Fibroblast of upper back skin (primary cell): ENCODE data around the gene SRBD1.
A peak's percentile ranks its signal among the peaks of the same experiment; 100 is the strongest.

ENCODE experiments used
- DNase-seq: peaks from one replicate; pipeline ENCODE4 v3.0.0-alpha.2; 2013

Gene SRBD1

DNA sequence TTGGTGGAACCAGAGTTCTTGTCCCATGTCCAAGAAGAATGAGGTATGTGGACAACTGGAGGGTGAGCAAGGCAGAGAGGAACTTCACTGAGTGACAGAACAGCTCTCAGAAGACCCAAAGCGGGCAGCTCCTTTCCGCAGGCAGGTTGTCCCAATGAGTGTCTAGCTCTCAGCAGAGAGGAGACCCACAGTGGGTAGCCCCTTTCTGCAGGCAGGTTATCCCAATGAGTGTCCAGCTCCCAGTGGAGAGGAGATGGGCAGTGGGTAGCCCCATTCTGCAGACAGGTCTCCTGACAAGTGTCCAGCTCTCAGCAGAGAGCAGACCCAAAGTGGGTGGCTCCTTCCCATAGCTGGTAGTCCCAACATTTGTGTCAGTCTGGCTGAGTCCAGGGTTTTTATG, 69.6 kb downstream of the SRBD1 start:
- DNase-seq = no peak

DNA sequence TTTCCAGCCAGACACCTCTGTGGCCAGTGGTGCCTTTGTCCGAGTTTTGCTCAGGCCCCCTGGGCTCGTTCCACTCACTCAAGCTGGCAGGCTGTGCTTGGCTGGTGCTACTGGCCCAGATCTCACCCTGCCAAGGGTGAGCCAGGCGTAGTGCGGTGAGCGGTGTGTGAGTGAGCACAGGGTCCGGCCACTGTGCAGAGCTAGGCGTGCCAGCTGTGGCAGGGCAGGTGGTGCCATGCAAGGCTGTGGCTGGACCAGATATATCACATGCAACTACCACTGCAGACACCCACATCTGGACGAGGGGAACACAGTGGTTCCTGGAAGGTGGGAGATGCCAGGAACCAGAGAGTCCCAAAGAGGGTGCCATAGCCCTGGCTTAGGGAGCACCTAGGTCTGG, 70.1 kb downstream of the SRBD1 start:
- DNase-seq = no peak

DNA sequence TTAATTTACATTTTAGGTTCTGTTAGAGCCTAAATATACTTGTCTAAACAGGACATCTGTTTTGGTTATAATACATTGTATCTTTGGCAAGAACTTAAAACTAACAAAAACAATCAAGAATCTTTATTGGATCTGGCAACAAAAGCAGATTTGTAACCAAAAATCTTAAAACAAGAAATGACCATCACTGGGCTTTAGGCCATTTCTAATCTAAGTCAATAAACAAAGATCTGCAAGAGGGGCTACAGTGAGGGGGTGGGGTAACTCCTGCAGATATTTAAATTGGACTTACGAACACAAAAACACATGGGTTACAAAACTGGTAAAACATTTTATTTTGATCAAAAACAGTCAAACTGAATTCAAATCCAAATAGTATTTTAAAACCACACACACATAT, 77.3 kb downstream of the SRBD1 start:
- DNase-seq = no peak

GRCh38 chr2:45532181-45532580, 78.9 kb downstream of the SRBD1 start:
- no peak for DNase-seq

DNA sequence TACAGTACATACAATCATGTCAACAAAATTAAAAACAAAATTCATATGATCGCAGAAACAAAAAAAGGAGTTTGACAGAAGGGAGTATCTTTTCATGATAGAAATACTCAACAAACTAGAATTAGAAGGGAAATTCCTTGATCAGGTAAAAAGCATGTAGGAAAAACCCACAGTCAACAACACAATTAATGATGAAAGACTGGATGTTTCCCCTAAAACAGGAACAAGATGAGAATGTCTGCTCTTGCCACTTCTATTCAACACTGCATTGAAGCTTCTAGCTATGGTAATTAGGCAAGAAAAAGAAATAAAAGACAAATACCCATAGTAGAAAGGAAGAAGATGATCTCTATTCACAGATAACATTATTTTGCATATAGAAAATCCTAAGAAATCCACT, 87.1 kb downstream of the SRBD1 start:
- DNase-seq = no peak

GRCh38 chr2:45518546-45518945, 92.5 kb downstream of the SRBD1 start:
- no peak for DNase-seq

- no peak for DNase-seq
These were observed 100.2 kb downstream of the SRBD1 start for GRCh38 chr2:45510701-45511420.

GRCh38 chr2:45506756-45507155, 104.3 kb downstream of the SRBD1 start:
- peak; percentile 6 for DNase-seq

- no peak for DNase-seq
These were observed 105.9 kb downstream of the SRBD1 start for GRCh38 chr2:45505138-45505537.

GRCh38 chr2:45498661-45499550, 112.2 kb downstream of the SRBD1 start:
- no peak for DNase-seq

DNA sequence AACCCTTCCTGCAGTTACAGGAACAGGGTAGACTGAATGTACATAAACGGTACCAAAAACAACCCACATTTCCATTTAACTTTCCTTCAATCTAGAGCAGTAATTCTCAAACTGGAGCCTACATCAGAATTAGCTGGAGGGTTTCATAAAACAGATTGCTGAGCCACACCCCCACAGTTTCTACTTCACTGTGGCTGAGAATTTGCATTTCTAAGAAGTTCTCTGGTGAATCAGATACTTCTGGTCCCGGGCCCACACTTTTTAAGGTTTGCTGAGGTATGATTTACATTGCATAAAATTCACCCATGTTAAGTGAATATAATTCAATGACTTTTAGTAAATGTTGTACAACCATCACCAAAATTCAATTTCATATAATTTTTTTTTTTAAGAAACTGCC, 113.7 kb downstream of the SRBD1 start:
- DNase-seq = peak; percentile 12

DNA sequence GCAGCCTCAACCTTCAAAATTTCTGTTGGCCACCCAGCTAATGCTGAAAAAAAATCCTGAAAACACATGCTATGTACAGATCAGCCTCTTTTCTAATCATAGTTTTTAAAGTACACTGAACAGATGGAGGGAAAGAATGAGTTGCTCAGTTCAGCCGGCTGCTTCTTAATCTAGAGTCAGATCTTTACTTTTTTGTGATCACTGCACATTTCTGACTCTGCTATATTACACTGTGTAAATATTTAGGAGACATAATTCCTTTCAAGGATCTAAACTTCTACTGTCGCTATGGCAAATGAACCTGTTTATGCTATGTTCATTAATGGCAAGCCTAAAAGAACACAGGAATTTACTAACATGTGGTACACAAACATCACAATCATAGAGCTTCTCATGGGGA, 114.2 kb downstream of the SRBD1 start:
- DNase-seq = no peak

DNA sequence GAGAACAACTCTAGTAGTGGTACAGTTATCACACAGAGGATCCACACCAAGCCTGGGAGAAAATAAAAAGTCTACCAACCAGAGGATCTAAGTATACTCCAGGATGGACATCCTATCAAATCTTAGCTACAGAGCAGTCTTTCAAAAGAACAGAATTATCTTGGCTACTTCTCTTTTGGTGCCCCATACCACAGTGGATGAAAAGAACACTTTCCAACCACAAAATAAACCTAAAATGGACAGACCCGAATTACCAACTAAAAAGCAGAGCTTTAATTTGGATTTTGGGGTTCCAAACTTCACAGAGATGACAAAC, 116.1 kb downstream of the SRBD1 start:
- no peak for DNase-seq

DNA sequence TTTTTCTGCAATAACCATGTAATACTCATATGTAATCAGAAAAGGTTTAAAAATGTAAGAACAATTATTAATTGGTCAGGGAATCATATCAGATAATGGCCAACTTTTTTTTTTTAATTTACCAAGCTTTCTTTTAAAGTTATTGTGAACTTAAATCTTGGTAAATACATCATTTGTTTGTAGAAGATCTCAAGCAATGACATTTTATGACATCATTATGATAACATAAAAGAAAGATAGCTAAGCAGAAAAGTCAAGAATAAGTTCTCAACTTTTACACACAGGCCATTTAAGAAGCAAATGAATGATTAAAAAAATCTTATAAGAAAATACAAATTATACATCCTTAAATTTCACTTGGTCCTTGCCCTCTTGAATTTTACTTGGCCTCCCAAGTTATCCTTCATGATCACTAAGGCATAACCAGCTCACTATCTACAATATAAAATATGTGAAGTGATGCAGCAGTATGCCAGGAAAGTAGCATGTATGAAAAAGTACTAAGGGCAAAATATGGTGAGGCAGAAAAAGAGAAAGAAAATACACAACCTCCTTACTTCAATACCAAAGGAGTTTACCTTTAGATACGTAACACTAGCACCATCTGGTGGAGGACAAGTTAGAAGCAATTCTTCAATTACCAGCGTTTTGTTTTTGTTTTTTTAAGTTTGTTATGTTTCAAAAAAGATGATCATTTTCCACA, 116.6 kb downstream of the SRBD1 start:
- DNase-seq = peak; percentile 64

DNA sequence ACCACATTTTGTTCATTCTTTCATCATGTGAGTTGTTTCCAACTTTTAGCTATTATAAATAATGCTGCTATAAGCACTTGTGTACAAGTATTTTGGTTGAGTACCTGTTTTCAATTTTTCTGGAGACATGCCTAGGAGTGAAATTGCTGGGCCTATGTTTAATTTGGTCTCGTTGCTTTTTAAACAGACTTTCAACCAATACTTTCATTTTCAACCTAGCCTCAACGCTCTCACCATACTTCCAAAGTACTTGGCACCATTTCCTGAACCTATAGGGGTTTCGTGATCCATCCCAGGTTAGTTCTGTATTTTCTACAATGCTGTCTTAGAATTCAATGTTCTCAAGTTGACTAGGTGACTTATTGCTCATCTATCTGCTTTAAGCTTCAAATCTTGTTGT, 126.1 kb downstream of the SRBD1 start:
- no peak for DNase-seq

DNA sequence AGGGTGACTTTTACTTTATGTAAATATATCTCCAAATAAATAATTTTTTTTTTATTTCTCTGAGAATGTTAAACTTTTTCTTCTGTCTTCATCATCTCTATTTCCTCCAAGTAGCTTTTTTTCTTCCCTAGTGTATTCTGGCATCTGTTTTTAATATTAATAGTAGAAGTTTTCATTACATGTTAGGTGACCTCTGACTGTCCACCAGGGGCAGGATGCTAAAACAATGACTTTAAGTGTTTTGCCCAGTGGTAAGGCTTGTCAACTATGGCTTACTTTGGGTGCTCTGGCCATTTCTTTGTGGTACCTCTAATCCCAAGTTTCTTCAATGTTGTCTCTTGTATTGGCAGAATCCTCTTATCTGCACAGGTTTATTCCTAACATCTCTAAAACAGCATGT, 127.1 kb downstream of the SRBD1 start:
- DNase-seq = no peak

DNA sequence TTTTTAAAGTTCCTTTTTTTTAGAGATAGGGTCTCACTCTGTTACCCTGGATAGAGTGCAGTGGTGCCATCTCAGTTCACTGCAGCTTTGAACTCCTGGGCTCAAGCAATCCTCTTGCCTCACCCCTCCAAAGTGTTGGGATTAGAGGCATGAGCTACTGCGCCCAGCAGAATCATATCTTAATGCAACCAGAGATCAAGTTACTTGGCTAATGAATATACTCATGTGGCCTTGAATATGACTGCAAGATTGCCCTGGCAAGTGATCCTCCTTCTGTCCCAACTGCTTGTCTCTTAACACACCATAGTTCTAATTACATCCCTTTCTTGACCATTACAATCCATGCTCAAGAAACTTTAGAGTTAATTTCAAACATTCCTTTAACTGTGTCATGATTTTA, 133.5 kb downstream of the SRBD1 start:
- no peak for DNase-seq

DNA sequence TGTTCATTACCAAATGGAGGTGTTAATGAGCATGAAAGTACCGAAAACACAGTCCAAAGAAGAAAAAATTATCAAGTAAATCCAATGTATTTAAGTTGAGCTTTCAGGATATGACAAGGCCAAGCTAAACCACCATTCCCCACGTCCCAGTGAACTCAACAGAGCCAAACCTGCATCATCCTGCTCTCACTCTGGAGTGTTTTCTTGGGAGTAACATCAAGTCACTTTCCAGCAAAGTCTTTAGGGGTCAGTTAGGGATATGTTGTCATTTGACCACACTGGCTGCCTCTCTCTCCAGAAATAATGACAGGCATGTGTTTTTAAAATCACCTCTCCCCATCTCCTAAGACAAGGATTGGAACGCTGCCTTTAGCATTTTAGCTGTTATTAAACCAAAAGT, 140.5 kb downstream of the SRBD1 start:
- DNase-seq = peak; percentile 22

GRCh38 chr2:45469314-45470099, 141.6 kb downstream of the SRBD1 start:
- no peak for DNase-seq

- DNase-seq = no peak
These were observed 142.8 kb downstream of the SRBD1 start for GRCh38 chr2:45468279-45468678.

DNA sequence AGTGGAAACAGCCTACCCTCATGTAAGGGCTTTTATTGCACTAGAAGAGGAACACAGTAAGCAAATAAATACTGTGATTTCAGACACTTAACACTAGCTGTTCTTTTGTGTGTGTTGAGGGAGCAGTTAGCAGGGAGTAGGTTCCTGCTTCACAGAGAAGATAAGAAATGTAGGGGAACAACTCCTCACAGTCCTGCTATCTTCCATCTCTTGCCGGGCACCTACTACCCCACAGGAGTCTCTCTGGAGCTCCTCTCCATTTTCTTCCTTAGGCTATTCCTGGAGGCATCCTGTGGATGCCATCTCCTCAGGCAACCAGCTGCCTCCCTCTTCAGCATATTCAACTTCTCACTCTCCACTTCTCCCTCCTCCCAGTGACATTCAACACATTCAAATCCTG, 145.0 kb downstream of the SRBD1 start:
- no peak for DNase-seq

DNA sequence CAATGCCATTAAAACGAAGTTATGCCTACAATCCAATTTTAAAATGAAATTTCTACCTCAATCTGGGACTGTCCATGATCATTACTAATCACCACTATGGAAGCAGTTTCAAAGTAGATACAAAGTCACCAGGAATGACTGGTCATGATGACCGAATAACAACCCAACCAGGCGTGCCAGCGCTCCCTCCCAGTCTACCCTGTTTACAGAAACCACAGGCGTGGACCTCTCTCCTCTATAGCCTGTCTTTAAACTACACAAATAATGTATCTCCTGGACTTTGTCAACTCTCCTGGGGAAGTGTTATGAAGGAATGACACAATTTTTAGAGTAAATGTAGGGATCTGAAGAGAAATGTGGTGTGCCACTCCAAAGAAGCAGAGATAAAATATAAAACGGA, 150.2 kb downstream of the SRBD1 start:
- DNase-seq = no peak

DNA sequence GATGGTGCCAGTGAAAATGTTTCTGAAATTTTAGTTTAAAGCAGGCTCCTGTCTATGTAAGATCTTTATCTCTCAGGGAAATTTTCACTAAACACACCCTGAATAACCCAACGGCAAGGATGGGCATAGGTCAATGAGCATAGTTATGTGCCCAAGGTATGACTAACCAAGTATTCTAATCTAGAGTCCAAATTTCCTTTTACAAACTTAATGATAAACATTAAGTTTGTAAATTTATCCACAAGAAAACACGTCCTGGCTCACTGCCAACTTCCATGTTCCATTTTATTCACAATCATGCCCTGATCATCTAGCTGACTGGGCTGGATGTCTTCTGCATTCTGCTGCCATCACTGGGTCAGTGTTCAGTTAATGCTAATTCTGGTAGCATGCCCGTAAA, 151.2 kb downstream of the SRBD1 start:
- no peak for DNase-seq
